Glutamatergic neuron (in vitro differentiated cells): ENCODE results near the gene GPR32. TPM values are rescaled to one million over a fixed set of nuclear protein-coding genes. Genes with fewer than 3 reads are reported as not detected.

Experiments
- DNase-seq: peaks from one replicate; pipeline ENCODE4 v3.0.0; 2022
- H3K27ac Mint-ChIP-seq: one replicate; pipeline ENCODE4 v1.8.0; 2020; ENCODE audit warnings: mild to moderate bottlenecking, mixed read lengths, inconsistent platforms; ENCODE audit not compliant: unreplicated experiment
- H3K27me3 Mint-ChIP-seq: one replicate; pipeline ENCODE4 v1.8.0; 2020; ENCODE audit warnings: mild to moderate bottlenecking, moderate library complexity, mixed read lengths, inconsistent platforms; ENCODE audit not compliant: unreplicated experiment
- H3K36me3 Mint-ChIP-seq: one replicate; pipeline ENCODE4 v1.8.0; 2020; ENCODE audit warnings: mild to moderate bottlenecking, mixed read lengths, inconsistent platforms; ENCODE audit not compliant: unreplicated experiment
- H3K4me1 Mint-ChIP-seq: one replicate; pipeline ENCODE4 v1.8.0; 2020; ENCODE audit warnings: mild to moderate bottlenecking, low read depth, mixed read lengths, inconsistent platforms; ENCODE audit not compliant: unreplicated experiment
- H3K4me3 Mint-ChIP-seq: one replicate; pipeline ENCODE4 v1.8.0; 2020; ENCODE audit warnings: mild to moderate bottlenecking, mixed read lengths, inconsistent platforms; ENCODE audit not compliant: unreplicated experiment
- H3K9me3 Mint-ChIP-seq: one replicate; pipeline ENCODE4 v1.8.0; 2020; ENCODE audit warnings: mild to moderate bottlenecking, moderate library complexity, mixed read lengths, inconsistent platforms; ENCODE audit not compliant: unreplicated experiment
- total RNA-seq: library from RNA; stranded (reverse); fragmentation: NEBNext Ultra II Directional; extraction: Animal tissue kit (Norgen Biotek cat#: 25700); gene quantifications from one replicate; pipeline ENCODE4 v1.2.1, GENCODE V29; 2021; ENCODE audit not compliant: unreplicated experiment
- TF ChIP-seq, protein P1 (sequence below): fragments of 200-600 bp; sonication (generic); IDR thresholded peaks from one replicate; pipeline ENCODE4 v1.5.0; 2021; ENCODE audit not compliant: partially characterized antibody, unreplicated experiment

GPR32 gene
- total RNA-seq, 1 donor from 2014 or later, result not detected

DNA sequence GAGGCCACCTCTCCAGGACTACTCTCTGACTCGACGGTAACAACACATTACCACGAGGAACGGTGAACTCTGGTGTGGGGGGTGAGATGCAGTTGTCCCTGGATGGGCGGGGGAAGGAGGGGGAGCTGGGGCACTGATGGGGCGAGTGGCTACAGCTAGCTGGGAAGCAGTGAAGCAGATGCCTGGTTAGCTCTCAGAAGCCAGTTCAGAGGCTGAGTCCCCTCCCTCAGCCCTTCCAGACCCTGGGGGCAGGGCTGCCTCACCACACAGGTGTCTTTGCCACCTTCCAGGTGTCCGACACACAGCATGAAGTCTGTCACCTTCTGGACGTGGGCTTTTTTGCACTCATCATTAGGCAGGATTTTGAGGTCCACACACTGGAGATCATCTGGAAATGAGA lies 49.4 kb downstream of the GPR32 start:
- Mint-ChIP-seq H3K4me1 (peaks cover 9% of the 10 kb centered on the region), H3K9me3 (peaks cover 11% of the 10 kb centered on the region), H3K27ac (no peak overlapping the region), H3K36me3 (peaks cover 10% of the 10 kb centered on the region), H3K27me3 (peaks cover 19% of the 10 kb centered on the region), H3K4me3 (no peak overlapping the region)
- TF ChIP-seq, protein P1, sequence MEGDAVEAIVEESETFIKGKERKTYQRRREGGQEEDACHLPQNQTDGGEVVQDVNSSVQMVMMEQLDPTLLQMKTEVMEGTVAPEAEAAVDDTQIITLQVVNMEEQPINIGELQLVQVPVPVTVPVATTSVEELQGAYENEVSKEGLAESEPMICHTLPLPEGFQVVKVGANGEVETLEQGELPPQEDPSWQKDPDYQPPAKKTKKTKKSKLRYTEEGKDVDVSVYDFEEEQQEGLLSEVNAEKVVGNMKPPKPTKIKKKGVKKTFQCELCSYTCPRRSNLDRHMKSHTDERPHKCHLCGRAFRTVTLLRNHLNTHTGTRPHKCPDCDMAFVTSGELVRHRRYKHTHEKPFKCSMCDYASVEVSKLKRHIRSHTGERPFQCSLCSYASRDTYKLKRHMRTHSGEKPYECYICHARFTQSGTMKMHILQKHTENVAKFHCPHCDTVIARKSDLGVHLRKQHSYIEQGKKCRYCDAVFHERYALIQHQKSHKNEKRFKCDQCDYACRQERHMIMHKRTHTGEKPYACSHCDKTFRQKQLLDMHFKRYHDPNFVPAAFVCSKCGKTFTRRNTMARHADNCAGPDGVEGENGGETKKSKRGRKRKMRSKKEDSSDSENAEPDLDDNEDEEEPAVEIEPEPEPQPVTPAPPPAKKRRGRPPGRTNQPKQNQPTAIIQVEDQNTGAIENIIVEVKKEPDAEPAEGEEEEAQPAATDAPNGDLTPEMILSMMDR, result no peak
- DNase-seq, result no peak

DNA sequence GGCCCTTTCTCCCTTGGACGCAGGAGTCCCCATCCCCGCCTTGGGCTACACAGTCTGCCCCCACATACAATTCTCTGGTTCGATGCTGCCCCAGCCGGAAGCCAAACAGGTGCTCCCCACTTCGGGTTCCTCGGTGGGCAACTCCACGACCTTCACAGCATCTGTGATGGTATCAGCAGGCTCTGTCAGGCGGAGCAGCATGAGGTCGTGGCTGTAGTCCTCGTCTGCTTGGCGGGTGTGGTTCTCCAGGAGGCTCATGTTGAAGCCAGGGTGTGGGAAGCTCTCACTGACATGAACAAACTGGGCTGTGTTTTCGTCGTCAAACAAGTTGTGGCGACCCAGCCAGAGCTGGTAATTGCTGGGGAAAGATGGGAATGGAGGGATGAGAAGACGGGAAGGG lies 49.8 kb downstream of the GPR32 start:
- Mint-ChIP-seq H3K27ac (no peak overlapping the region), H3K27me3 (peaks cover 19% of the 10 kb centered on the region), H3K9me3 (peaks cover 9% of the 10 kb centered on the region), H3K36me3 (peaks cover 9% of the 10 kb centered on the region), H3K4me1 (peaks cover 9% of the 10 kb centered on the region), H3K4me3 (no peak overlapping the region)
- TF ChIP-seq, protein P1, result no peak
- DNase-seq, result no peak

DNA sequence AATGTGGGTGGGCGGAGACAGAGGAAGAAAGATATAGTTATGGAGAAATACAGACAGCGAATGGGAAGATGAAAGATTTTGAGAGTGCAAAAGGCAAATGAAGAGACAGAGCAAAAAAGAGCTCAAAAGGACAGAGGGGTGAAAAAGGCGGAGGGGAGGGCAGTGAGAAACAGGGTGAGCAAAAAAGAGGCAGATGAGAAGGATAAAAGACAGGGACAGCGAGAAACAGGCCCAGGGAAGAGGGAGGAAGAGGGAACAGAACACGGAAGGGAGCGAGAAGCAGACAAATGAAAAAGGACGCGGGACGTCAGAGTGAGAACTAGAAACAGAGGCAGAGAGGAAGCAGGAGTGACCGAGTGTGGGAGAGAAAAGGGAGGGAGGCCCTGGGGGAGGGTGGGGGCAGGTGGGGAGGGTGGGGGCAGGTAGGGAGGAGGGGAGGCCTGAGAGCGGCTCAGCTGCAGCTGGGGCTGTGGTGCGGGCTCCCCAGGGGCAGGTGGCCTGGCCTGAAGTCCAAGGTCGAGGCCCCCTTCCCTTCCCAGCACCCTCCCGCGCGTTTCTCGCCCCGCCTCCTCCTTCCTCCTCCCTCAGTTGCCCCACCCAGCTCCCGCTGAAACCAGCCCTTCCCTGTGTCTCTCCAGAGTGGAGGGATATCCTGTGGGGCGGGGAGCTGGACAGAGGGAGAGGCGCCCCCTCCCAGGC lies 50.4 kb downstream of the GPR32 start:
- TF ChIP-seq, protein P1, result no peak
- Mint-ChIP-seq H3K4me1 (peaks cover 9% of the 10 kb centered on the region), H3K27me3 (peaks cover 19% of the 10 kb centered on the region), H3K36me3 (peaks cover 9% of the 10 kb centered on the region), H3K27ac (no peak overlapping the region), H3K9me3 (peaks cover 9% of the 10 kb centered on the region), H3K4me3 (peak overlapping the region; percentile 48)
- peak; percentile 42 for DNase-seq

DNA sequence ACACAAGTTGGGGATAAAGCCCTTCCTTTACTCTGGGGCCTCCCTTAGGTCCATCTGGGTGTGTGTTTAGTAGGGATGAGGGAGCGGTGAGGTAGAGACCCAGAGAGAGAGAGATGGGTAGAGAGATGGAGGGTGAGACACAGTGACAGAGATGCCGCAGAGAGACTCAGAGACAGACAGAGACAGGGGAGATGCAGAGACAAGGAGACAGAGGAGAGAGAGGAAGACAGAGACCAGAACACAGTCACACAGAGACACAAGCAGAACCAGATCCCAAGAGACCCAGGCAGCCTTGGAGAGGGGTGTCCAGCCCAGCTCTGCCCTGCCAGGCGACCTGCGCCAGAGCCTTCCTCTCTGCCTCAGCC lies 51.0 kb downstream of the GPR32 start:
- TF ChIP-seq, protein P1, result no peak
- Mint-ChIP-seq H3K27ac (no peak overlapping the region), H3K4me1 (peaks cover 9% of the 10 kb centered on the region), H3K4me3 (peak overlapping the region; percentile 25), H3K9me3 (peaks cover 10% of the 10 kb centered on the region), H3K27me3 (peaks cover 19% of the 10 kb centered on the region), H3K36me3 (peaks cover 9% of the 10 kb centered on the region)
- no peak for DNase-seq

Other genes starting within 250 kb of the GPR32 start
- gene LRRC4B, start 202.0 kb upstream of the GPR32 start, total RNA-seq, result 28.5 TPM
- 15.6 TPM for gene SYT3, start 130.6 kb upstream of the GPR32 start, total RNA-seq
- gene C19orf81, start 121.0 kb upstream of the GPR32 start, total RNA-seq, result 10.4 TPM
- 19.0 TPM for gene SHANK1, start 50.7 kb upstream of the GPR32 start, total RNA-seq
- gene CLEC11A, start 47.1 kb upstream of the GPR32 start, total RNA-seq, result 4.0 TPM
- not detected for gene ACP4, start 20.0 kb downstream of the GPR32 start, total RNA-seq
- gene KLK1, start 53.3 kb downstream of the GPR32 start, total RNA-seq, result 0.49 TPM
- not detected for gene KLK15, start 63.1 kb downstream of the GPR32 start, total RNA-seq
- not detected for gene KLK3, start 84.5 kb downstream of the GPR32 start, total RNA-seq
- not detected for gene KLK2, start 103.0 kb downstream of the GPR32 start, total RNA-seq
- 0.66 TPM for gene KLK4, start 140.9 kb downstream of the GPR32 start, total RNA-seq
- not detected for gene KLK5, start 182.6 kb downstream of the GPR32 start, total RNA-seq
- not detected for gene KLK6, start 199.1 kb downstream of the GPR32 start, total RNA-seq
- gene KLK7, start 213.5 kb downstream of the GPR32 start, total RNA-seq, result not detected
- gene KLK8, start 231.1 kb downstream of the GPR32 start, total RNA-seq, result not detected
- gene KLK10, start 249.2 kb downstream of the GPR32 start, total RNA-seq, result not detected